PFSK-1 (cell line): ENCODE measurements around the gene ADAT3.

Experiments
- POLR2AphosphoS5 ChIP-seq: IDR thresholded peaks from 2 replicates; pipeline ENCODE4 v1.6.1; 2012; ENCODE audit warnings: low read depth, mild to moderate bottlenecking, control low read depth, low read length, moderate library complexity
- TAF1 ChIP-seq: IDR thresholded peaks from 2 replicates; pipeline ENCODE4 v1.6.1; 2012; ENCODE audit warnings: low read length, control low read depth, borderline replicate concordance; ENCODE audit not compliant: insufficient read depth

- TF ChIP-seq TAF1 (no peak), POLR2AphosphoS5 (no peak)
Observed at GRCh38 chr19:1921326-1921725, 16.1 kb downstream of the ADAT3 start.
